K562 (cell line): ENCODE measurements around the gene TMEM89. TPM values are rescaled to one million over a fixed set of nuclear protein-coding genes. Genes with fewer than 3 reads are reported as not detected.
A peak's percentile ranks its signal among the peaks of the same experiment; 100 is the strongest.

Experiments used
- ADNP ChIP-seq: fragments of 200-800 bp; sonication (Bioruptor generic); IDR thresholded peaks from 2 replicates; pipeline ENCODE4 v1.6.1; 2016; ENCODE audit warnings: missing genetic modification characterization, missing compliant biosample characterization
- HNRNPUL1 ChIP-seq: fragments of 200-400 bp; formaldehyde crosslinking; IDR thresholded peaks from 2 replicates; pipeline ENCODE4 v1.6.1; 2017; ENCODE audit warnings: low read length
- KAT7 ChIP-seq: sonication (generic); formaldehyde crosslinking; IDR thresholded peaks from 2 replicates; pipeline ENCODE4 v1.8.0; 2022; ENCODE audit warnings: missing genetic modification reagents, mild to moderate bottlenecking, borderline replicate concordance
- LEF1 ChIP-seq: fragments of 450-650 bp; IDR thresholded peaks from 2 replicates; pipeline ENCODE4 v1.6.1; 2016; ENCODE audit warnings: mild to moderate bottlenecking
- MEIS2 ChIP-seq: fragments of 450-650 bp; IDR thresholded peaks from 2 replicates; pipeline ENCODE4 v1.6.1; 2014; ENCODE audit warnings: mild to moderate bottlenecking; ENCODE audit not compliant: partially characterized antibody
- MTA2 ChIP-seq: fragments of 450-650 bp; IDR thresholded peaks from 2 replicates; pipeline ENCODE4 v1.6.1; 2016; ENCODE audit warnings: low read depth
- NUFIP1 ChIP-seq: fragments of 450-650 bp; IDR thresholded peaks from 2 replicates; pipeline ENCODE4 v1.6.1; 2018; ENCODE audit not compliant: partially characterized antibody
- PRPF4 ChIP-seq: fragments of 200-400 bp; formaldehyde crosslinking; IDR thresholded peaks from one replicate; pipeline ENCODE4 v1.6.1; 2017; ENCODE audit warnings: low read length, low read depth, mild to moderate bottlenecking; ENCODE audit not compliant: insufficient read depth, poor library complexity, severe bottlenecking
- PYGO2 ChIP-seq: fragments of 450-650 bp; IDR thresholded peaks from 2 replicates; pipeline ENCODE4 v1.6.1; 2016; ENCODE audit warnings: mild to moderate bottlenecking, missing genetic modification characterization, moderate library complexity, missing compliant biosample characterization
- RBM22 ChIP-seq: fragments of 200-400 bp; formaldehyde crosslinking; IDR thresholded peaks from 2 replicates; pipeline ENCODE4 v1.6.1; 2018; ENCODE audit warnings: low read length, low read depth; ENCODE audit not compliant: poor library complexity, severe bottlenecking
- SREBF1 ChIP-seq: fragments of 150-350 bp; IDR thresholded peaks from 2 replicates; pipeline ENCODE4 v1.6.1; 2014; ENCODE audit warnings: antibody characterized with exemption, low read depth, low read length, borderline replicate concordance
- ZNF3 ChIP-seq: fragments of 250-450 bp; sonication (Bioruptor Pico); IDR thresholded peaks from 2 replicates; pipeline ENCODE4 v1.5.0; 2021; ENCODE audit warnings: mild to moderate bottlenecking, moderate library complexity
- ZNF699 ChIP-seq: fragments of 250-450 bp; sonication (Bioruptor Pico); IDR thresholded peaks from 2 replicates; pipeline ENCODE4 v1.8.0; 2021; ENCODE audit warnings: mild to moderate bottlenecking, moderate library complexity; ENCODE audit not compliant: insufficient replicate concordance
- ZNF717 ChIP-seq: fragments of 250-450 bp; sonication (Bioruptor Pico); IDR thresholded peaks from 2 replicates; pipeline ENCODE4 v1.5.0; 2021
- polyA plus RNA-seq, 8 experiments: library from polyadenylated mRNA; depleted of rRNA in 4 of 8; stranded (reverse) in 5 of 8; unstranded in 3 of 8; fragments of >200 nt; fragmentation: Nextera tagmentation in 2 of 8; fragmentation: Illumina TruSeq in 1 of 8; extraction: Ambion mirVana in 2 of 8; extraction: Trizol in 1 of 8; gene quantifications; 2 replicates each; pipeline versions ENCODE4 v1.2.1 to v1.2.3, GENCODE V29; 2011 to 2014; ENCODE audit warnings: inconsistent platforms in 1 of 8, missing spikeins in 1 of 8
- total RNA-seq, 7 experiments: library from RNA; depleted of rRNA in 6 of 7; stranded (reverse); fragments of >200 nt in 6 of 7; fragmentation: Illumina TruSeq in 2 of 7; extraction: Trizol in 2 of 7; gene quantifications; 2 replicates each; pipeline versions ENCODE4 v1.2.1 to v1.2.3, GENCODE V29; 2011 to 2021; ENCODE audit warnings: low replicate concordance in 1 of 7
- TF ChIP-seq, protein P1 (sequence below): fragments of 450-650 bp; IDR thresholded peaks from 2 replicates; pipeline ENCODE4 v1.6.1; 2016; ENCODE audit warnings: mild to moderate bottlenecking, moderate library complexity
- TF ChIP-seq, protein P2 (sequence below): fragments of 200-800 bp; sonication (Bioruptor generic); IDR thresholded peaks from 2 replicates; pipeline ENCODE4 v1.6.1; 2017; ENCODE audit warnings: missing genetic modification characterization, missing compliant biosample characterization

TMEM89 gene
- total and polyA plus RNA-seq, 9 of the 15 experiments (the other 6 are each of a cell fraction or from before 2014, with no cell fraction given), result not detected

DNA sequence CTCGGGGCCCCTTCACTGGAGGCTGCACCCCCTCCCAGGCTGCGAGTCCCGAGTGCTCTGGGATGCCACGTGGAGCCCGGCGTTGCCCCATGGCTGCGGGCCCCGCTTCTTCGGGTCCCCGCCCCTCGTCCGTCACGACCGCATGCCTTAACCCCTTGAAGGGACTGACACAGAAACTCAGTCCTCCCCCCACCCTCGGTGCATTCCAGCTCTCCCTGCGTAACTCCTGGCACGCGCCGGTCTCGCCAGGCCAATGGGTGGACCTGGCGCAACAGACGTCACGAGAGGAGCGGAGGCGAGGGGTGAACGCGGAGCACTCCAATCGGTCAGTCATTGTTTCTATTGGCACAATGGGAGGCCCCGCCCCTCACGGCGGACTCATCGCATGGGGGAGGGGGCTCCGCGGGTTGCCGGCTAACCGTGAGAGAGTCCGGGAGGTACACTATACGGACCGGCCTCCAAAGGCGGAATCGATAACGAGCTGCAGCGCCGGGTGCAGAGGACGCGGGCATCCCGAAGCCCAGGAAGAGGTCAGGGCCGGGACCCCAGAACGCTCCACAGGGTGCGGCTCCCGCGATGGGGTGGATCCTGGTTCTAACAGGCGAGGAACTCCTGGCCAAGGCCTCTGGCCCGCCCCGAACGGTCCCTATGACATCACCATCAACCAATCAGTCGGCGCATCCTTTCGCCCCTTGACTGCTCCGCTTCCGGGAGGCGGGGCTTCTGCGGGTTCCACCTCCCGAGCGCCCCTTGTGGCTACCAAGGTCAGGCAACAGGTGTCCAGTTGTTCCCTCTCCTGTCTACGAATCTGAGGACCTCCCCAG is 42.1 kb upstream of the TMEM89 start (continued):
- no peak for TF ChIP-seq PYGO2 (tag)
- TF ChIP-seq, protein P1, sequence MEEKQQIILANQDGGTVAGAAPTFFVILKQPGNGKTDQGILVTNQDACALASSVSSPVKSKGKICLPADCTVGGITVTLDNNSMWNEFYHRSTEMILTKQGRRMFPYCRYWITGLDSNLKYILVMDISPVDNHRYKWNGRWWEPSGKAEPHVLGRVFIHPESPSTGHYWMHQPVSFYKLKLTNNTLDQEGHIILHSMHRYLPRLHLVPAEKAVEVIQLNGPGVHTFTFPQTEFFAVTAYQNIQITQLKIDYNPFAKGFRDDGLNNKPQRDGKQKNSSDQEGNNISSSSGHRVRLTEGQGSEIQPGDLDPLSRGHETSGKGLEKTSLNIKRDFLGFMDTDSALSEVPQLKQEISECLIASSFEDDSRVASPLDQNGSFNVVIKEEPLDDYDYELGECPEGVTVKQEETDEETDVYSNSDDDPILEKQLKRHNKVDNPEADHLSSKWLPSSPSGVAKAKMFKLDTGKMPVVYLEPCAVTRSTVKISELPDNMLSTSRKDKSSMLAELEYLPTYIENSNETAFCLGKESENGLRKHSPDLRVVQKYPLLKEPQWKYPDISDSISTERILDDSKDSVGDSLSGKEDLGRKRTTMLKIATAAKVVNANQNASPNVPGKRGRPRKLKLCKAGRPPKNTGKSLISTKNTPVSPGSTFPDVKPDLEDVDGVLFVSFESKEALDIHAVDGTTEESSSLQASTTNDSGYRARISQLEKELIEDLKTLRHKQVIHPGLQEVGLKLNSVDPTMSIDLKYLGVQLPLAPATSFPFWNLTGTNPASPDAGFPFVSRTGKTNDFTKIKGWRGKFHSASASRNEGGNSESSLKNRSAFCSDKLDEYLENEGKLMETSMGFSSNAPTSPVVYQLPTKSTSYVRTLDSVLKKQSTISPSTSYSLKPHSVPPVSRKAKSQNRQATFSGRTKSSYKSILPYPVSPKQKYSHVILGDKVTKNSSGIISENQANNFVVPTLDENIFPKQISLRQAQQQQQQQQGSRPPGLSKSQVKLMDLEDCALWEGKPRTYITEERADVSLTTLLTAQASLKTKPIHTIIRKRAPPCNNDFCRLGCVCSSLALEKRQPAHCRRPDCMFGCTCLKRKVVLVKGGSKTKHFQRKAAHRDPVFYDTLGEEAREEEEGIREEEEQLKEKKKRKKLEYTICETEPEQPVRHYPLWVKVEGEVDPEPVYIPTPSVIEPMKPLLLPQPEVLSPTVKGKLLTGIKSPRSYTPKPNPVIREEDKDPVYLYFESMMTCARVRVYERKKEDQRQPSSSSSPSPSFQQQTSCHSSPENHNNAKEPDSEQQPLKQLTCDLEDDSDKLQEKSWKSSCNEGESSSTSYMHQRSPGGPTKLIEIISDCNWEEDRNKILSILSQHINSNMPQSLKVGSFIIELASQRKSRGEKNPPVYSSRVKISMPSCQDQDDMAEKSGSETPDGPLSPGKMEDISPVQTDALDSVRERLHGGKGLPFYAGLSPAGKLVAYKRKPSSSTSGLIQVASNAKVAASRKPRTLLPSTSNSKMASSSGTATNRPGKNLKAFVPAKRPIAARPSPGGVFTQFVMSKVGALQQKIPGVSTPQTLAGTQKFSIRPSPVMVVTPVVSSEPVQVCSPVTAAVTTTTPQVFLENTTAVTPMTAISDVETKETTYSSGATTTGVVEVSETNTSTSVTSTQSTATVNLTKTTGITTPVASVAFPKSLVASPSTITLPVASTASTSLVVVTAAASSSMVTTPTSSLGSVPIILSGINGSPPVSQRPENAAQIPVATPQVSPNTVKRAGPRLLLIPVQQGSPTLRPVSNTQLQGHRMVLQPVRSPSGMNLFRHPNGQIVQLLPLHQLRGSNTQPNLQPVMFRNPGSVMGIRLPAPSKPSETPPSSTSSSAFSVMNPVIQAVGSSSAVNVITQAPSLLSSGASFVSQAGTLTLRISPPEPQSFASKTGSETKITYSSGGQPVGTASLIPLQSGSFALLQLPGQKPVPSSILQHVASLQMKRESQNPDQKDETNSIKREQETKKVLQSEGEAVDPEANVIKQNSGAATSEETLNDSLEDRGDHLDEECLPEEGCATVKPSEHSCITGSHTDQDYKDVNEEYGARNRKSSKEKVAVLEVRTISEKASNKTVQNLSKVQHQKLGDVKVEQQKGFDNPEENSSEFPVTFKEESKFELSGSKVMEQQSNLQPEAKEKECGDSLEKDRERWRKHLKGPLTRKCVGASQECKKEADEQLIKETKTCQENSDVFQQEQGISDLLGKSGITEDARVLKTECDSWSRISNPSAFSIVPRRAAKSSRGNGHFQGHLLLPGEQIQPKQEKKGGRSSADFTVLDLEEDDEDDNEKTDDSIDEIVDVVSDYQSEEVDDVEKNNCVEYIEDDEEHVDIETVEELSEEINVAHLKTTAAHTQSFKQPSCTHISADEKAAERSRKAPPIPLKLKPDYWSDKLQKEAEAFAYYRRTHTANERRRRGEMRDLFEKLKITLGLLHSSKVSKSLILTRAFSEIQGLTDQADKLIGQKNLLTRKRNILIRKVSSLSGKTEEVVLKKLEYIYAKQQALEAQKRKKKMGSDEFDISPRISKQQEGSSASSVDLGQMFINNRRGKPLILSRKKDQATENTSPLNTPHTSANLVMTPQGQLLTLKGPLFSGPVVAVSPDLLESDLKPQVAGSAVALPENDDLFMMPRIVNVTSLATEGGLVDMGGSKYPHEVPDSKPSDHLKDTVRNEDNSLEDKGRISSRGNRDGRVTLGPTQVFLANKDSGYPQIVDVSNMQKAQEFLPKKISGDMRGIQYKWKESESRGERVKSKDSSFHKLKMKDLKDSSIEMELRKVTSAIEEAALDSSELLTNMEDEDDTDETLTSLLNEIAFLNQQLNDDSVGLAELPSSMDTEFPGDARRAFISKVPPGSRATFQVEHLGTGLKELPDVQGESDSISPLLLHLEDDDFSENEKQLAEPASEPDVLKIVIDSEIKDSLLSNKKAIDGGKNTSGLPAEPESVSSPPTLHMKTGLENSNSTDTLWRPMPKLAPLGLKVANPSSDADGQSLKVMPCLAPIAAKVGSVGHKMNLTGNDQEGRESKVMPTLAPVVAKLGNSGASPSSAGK, result peak; percentile 96
- TF ChIP-seq KAT7 (CRISPR knock-in tag), result peak; percentile 81; the same call in 1 of the 2 replicates
- no peak for TF ChIP-seq SREBF1
- TF ChIP-seq MEIS2, result peak; percentile 38
- TF ChIP-seq ADNP (tag), result no peak
- TF ChIP-seq HNRNPUL1, result no peak
- TF ChIP-seq, protein P2, sequence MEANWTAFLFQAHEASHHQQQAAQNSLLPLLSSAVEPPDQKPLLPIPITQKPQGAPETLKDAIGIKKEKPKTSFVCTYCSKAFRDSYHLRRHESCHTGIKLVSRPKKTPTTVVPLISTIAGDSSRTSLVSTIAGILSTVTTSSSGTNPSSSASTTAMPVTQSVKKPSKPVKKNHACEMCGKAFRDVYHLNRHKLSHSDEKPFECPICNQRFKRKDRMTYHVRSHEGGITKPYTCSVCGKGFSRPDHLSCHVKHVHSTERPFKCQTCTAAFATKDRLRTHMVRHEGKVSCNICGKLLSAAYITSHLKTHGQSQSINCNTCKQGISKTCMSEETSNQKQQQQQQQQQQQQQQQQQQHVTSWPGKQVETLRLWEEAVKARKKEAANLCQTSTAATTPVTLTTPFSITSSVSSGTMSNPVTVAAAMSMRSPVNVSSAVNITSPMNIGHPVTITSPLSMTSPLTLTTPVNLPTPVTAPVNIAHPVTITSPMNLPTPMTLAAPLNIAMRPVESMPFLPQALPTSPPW (CRISPR knock-in tag), result peak; percentile 78
- TF ChIP-seq ZNF717 (CRISPR knock-in tag), result no peak
- TF ChIP-seq ZNF699 (CRISPR knock-in tag), result no peak
- no peak for TF ChIP-seq ZNF3 (CRISPR knock-in tag)
- no peak for TF ChIP-seq NUFIP1
- no peak for TF ChIP-seq MTA2
- no peak for TF ChIP-seq PRPF4
- TF ChIP-seq RBM22, result peak; percentile 18
- TF ChIP-seq LEF1, result peak; percentile 60
